GM18517 (cell line): ENCODE results near the gene RAB40C.

Experiments used
- ATAC-seq: cut with Tn5 transposase; IDR thresholded peaks from one replicate; pipeline ENCODE4 v1.9.1; 2021; ENCODE audit warnings: mild to moderate bottlenecking, moderate library complexity; ENCODE audit not compliant: unreplicated experiment

The RAB40C gene

GRCh38 chr16:574021-574760 is 15.7 kb upstream of the RAB40C start:
- no peak for ATAC-seq

- ATAC-seq: no peak
These were observed 14.3 kb upstream of the RAB40C start for GRCh38 chr16:575354-576196.

- ATAC-seq: no peak
These were observed 13.6 kb upstream of the RAB40C start for GRCh38 chr16:576197-576822.

- no peak for ATAC-seq
These were observed 13.1 kb upstream of the RAB40C start for GRCh38 chr16:576823-577201.

GRCh38 chr16:577796-578195 is 12.1 kb upstream of the RAB40C start:
- no peak for ATAC-seq

GRCh38 chr16:578232-578869 is 11.5 kb upstream of the RAB40C start:
- ATAC-seq: no peak

- ATAC-seq: no peak
These were observed 10.9 kb upstream of the RAB40C start for GRCh38 chr16:578870-579405.

- ATAC-seq: no peak
These were observed 9.5 kb upstream of the RAB40C start for GRCh38 chr16:580141-580945.

GRCh38 chr16:580946-581498 is 8.8 kb upstream of the RAB40C start:
- ATAC-seq: no peak

GRCh38 chr16:582218-582613 is 7.7 kb upstream of the RAB40C start:
- ATAC-seq: no peak

- no peak for ATAC-seq
These were observed 7.1 kb upstream of the RAB40C start for GRCh38 chr16:582614-583331.

- ATAC-seq: no peak
These were observed 6.4 kb upstream of the RAB40C start for GRCh38 chr16:583470-583814.

- ATAC-seq: no peak
These were observed 5.9 kb upstream of the RAB40C start for GRCh38 chr16:583815-584591.

GRCh38 chr16:585351-585750 is 4.5 kb upstream of the RAB40C start:
- no peak for ATAC-seq

- no peak for ATAC-seq
These were observed 3.7 kb upstream of the RAB40C start for GRCh38 chr16:586047-586644.

- no peak for ATAC-seq
These were observed 2.9 kb upstream of the RAB40C start for GRCh38 chr16:586645-587590.

- peak; percentile 12 for ATAC-seq
These were observed 1.3 kb upstream of the RAB40C start for GRCh38 chr16:588639-588888.
